ENCODE results near the gene KCNH1.

KCNH1 gene

DNA sequence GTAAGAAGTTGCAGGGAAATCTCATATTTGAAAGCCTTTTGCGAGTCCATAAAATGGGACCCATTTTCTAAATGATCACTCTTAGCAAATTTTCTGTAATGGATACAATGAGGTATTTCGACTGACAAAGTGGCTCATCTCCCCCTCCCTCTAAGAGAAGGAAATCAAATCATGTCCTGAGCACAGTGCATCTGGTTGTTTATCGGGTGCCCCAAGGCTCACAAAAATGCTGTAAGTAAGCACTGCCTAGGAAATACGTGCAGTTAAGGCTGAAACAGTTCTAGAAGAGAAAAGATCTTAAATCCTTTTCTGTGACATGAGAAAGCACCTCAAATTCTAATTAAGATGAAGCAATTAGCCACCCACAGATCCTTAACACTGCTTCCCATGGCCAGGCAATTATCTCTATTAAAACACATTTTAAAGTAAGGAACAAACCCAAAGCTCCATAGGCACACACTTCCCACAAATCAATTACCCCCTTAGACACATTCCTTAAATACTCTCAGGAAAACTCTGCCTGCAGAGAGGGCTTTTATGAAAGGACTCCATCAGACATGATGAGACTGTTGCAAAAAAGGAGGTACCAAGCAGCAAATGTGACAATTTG lies 216.3 kb downstream of the KCNH1 start:
- no peak for DNase-seq

DNA sequence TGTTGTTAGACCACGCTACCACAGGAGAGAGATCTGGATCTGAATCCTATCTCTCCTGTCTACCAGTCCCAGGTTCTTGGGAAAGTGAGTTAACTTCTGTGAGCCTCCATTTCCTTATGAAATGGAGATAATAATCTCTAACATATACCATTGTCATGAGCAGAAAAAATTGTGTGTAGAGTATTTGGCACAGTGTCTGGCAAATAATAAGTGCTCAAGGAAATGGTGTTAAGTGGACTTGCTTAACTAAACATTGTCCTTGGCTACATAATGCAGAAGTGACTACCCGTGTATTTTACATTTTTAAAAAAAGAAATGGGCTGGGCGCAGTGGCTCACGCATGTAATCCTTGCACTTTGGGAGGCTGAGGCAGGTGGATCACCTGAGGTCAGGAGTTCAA lies 217.4 kb downstream of the KCNH1 start:
- no peak for DNase-seq

DNA sequence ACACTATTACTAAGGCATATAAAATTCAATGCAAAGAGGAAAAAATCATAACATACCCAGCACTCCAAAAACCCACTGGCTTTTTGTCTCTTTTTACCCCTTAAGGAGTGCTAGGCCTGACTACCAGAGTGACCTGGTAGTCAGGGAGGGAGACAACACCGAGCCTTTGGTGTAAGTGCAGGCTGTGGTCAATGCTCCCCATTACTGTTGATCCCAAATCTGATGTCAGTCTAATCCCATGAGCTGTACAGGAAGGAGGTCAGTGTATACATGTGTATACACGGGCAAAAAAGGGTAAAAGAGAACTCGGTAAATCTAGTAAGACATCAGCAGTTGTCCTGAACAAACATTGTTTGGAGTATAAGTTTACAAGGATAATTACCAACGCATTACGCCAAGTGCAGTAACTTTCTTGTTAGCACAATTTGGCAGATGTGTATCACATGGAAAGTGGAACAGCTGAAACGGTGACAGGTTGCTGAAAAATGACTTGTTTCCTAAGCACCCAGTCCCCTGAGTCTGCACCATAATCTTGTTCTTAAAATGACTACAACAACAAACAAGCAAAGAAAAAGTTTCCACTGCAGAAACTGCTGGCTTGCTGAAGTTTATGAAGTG lies 217.9 kb downstream of the KCNH1 start:
- no peak for DNase-seq

DNA sequence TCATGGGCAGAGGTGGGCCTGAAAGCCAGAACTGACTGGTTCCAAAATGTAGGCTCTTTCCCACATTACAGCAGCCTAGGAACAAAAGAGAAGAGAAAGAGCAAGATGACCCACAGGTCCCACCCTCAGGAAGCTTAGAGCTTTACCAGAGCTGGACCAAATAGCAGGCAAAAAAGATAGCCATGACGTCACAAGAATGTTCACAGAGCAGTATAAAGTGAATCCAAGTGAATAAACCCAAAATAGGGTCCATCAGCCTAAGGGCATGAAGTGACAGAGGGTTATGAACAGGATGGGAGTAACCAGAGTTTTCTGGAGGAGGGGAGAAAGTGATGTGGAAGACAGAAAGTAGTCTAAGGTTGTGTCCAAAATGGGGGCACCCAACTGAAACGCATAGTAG lies 221.2 kb downstream of the KCNH1 start:
- DNase-seq: no peak

DNA sequence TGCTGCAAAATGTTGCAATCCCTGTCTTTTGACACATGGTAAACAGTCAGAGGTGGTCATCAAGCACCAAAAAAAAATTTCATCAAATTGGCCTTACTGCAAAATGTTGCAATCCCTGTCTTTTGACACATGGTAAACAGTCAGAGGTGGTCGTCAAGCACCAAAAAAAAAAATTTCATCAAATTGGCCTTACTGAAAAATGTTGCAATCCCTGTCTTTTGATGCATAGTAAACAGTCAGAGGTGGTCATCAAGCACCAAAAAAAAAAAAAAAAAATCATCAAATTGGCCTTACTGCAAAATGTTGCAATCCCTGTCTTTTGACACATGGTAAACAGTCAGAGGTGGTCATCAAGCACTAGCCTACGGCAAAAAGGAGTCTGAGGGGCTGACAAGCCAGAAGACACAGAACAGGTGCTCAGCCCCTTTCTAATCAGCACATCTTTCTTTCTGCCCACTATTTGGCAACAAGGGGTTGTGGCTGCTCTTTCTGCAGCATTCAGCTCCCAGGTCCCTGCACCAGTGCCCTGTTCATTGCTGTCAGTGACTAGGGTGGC lies 223.8 kb downstream of the KCNH1 start:
- DNase-seq: no peak

DNA sequence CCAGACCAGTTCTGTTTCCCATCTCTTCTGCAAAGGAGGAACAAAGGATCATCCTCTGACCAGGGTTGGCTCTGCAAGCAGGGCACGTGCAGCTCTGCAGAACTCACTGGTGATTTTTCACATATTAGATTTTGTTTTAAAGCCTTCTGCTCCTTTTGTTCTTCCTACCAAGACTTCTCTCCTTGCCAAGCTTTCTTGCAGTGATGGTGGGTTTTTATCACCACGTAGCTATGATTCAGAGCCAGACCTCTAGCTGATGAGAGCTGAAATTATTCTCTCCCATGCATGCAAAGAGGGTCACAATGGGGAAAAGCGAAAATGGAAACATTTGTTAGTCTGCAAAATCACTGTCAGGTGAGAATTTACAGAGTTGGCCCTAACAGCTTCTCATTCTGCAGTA lies 225.2 kb downstream of the KCNH1 start:
- no peak for DNase-seq

DNA sequence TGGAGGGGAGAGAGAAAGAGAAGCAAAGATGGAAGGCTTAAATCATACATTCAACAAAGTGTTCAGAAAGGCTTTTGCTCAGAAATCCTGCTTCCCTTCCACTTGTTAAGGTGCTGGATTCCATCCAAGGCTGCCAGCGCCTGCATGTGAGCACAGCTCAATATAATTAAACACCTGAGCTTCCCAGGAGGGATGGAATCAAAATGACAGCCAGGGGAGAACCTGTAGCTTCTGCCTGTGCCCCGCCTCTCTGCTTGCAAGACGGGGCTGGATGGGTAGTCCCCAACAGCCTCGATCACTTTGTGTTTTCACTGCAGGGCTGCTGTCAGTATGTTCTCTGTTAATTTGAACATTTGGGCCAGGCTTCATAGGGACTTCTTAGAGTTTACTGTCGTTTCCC lies 225.7 kb downstream of the KCNH1 start:
- no peak for DNase-seq

DNA sequence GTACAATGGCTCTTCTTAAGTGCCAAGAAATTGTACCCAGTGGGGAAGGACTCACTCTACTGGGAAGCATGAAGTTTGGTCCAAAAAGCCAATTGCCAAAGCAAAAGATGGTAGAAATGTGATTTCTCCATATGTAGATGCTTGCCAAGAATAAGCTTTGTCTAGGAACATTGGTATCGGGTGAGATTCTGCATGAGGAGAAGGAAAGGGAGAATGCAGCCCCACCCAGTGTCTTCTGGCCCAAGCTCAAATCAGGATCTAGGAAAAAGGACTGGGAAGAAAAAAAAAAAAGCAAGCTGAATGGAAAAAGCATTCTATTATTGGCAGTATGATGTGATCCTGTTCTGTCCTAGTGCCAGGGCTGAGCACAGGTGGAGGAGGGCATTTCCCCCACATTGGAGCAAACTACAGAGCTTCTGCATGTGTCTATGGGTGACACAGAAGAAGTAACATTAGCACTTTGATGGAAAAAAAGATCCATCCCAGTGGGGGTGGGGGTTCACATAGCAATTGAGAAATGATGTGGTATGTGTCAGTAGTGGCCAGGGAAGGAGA lies 226.6 kb downstream of the KCNH1 start:
- no peak for DNase-seq

DNA sequence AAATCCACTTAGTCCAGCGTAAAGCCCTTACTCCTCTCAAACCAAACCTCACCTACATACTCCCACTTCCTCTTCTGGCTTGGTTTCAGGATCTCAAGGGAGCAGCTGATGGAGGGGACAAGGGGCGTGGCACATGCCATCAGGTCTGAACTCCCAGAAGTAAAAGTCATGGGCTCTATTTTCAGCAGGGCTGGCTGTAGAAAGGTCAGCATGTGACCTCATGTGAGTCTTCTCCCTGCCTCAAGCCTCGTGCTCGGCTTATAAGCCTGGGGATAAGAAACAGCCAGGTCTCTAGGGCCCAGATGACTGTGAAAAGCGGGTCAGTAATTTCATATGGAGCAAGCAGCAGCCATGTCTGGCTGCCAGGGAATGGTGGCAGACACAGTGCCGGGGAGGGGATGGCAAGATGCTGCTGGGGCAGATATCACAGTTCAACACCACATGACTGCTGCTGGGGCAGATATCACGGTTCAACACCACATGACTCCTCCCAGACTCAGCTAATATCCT lies 227.9 kb downstream of the KCNH1 start:
- no peak for DNase-seq

DNA sequence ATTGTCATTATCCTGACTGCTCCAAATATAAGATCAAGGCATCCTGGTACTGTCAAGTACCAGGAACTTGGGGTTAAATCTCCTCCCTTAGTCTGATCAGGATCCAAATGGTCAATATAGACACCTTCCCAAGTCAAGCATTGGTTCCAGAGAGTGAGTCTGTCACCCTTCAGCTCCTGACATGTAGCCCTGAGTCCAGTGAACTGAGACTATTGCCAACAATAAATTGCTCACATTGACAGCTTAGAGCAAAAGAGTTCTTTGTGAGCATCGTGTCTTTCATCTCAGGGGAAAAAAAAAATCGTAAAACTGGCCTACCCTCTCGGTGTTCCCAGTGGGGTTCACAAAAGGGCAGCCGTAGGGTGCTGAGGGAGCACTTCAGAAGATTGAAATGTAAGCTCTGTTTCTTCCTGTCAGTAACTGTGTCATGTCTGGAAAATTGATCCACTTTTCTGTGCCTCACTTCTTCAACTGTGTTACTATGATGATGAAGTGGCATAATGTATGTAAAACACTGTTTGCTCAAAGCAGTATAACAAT lies 228.5 kb downstream of the KCNH1 start:
- DNase-seq: no peak

DNA sequence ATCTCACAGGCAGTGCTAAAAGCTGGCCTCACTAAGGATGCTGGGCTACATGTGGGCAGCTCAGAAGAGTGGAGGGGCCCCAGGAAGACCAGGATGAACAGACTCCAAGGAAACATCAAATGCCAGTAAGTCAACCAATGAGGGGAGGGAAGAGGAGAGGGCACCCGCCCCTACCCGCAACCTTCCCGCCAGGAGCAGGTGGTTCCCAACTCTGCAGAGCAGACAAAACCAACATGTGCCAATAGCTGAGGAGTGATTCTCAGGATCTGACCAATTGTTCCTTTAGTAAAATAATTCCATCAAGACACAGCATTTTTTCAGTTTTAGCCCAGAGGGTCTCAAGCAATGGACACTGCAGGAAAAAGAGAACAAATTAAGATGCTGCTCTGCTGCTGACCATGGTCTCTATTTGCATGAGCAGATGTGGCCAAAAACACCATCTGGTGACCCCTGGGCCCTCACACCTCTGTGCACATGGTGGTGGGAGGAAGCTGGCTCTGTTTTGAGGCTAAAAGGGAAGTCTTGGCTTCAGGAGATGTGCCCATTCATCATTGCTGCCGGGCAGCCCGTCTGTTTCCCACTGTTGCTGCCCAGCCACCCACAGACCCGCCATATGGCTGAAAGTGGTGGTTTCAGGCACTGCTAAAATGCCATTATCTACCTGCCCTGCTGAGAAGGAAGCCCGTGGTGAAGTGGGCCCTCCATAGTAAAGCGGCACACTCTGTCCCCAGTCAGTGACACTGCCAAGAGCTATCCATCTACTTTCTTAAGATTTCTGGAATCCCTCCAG lies 231.8 kb downstream of the KCNH1 start:
- DNase-seq: no peak

DNA sequence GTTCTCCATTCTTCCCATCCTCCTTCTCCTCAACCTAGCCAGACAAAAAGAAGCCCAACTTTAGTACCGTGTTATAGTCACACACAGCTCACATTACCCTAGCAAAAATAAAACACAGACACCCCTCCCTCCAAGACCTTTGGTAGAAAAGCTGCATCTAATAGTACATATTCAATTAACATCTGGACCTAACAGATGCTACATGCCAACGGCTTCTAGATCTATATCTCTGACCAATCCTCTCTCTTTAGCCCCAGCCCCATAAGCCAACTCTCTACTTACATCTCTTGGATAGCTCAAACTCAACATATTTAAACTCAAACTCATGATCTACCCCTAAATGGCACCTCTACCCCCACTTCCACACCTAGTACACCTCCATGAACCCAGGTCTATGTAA lies 233.1 kb downstream of the KCNH1 start:
- DNase-seq: no peak

DNA sequence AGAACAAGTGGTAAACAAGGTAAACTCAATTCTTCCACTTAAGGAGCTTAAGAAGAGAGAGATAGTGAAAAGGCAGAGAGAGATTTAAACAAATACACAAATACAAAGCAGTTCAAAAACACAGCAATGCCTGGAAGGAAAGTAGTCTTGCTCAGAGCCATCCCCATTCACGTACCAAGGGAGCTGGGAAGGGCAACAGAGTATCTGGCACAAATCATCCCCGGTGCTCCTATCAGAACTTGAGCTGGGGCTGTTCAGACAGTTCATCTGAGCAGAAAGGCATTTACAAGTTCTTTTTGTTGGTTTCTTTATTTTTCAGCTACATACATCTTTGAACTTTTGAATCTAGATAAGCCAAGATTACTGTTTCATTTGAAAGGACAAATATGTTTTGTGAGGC lies 233.9 kb downstream of the KCNH1 start:
- no peak for DNase-seq

DNA sequence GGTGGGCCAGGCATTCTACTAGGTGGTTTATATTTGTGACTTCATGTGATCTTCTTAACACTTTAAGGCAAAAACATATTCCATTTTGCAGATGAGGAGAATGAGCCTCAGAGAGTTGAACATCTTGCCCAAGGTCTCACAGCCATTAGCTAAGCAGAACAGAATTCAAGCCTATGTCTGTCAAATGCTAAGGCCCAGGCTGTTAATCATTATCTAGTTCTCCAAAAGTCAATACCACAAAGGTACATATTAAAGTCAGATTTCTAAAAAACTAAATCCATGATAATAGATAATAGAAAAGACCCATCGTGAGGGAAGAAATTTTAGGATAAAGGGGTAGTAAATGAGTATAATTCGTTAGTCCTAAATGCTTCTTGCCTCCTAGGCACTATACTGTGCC lies 234.3 kb downstream of the KCNH1 start:
- DNase-seq: no peak

DNA sequence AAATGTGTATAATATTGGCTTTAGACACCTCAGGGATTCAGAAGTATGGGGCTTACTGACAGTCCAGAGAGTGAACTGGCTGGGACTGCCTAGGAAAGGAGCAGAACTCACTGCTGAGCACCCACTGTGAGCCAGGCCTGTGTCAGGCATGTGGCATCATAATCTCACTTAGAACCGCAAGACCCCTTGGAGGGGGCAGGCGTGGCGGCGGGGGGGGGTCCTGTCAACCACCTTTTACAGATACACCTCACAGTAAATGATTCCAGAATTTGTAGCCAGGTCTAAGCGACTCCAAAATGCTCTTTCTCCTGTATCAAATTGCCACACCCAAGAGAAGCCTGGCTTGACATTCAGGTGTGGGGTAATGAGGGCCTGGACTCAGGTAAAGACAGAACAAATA lies 235.5 kb downstream of the KCNH1 start:
- no peak for DNase-seq

DNA sequence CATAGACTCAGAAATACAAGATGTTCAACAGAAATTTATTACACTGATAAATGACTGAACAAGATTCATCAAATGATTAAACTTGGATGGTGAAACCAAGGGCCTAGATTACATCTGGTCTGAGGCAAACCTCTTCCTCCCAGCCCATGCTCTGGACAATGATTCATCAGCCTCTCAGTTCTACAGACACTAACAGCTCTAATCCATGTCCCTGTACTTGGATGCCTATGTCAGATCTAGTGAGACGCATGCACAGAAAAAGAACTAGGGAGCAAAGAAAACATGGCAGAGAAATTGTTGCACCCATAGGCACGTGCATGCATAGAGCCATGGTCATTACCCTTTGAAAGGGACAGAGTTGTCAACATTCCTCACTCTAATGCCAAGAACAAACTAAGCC lies 250.1 kb downstream of the KCNH1 start:
- no peak for DNase-seq

DNA sequence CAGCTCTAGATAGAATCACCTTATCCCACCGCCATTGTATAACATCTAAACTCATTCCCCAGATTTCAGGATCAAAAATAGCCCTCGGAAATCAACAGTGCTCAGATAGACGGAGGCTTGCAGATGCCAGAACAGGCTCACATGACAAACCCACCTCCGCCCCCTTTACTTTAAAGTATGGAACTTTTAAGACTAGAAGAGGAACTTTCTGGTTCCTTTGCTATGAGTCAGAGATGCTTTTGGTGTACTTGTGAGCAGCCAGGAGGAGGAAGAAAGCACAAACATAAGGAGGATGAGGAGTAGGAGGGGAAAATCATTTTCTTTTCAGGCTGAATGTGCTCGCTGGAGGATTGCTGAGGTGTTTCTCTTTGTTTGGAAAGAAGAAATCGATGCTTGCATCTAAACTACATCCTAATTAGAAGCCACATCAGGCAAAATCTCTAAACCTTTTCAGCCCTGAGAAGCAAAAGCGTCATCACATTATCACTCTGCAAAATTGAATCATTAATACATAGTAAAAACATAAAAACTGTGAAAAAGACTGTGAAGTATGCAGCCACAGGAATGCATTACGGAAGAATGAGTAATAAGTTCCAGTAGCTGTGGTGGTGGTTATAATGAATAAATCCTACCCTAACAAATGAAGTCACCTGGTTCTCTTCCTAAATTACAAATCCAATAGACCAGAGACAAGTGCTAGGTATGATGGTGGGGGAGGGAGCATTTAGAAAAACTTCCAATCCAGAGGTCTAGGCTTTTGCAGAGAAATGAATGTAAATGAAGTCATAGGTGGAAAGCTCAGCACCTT lies 251.3 kb downstream of the KCNH1 start:
- no peak for DNase-seq

DNA sequence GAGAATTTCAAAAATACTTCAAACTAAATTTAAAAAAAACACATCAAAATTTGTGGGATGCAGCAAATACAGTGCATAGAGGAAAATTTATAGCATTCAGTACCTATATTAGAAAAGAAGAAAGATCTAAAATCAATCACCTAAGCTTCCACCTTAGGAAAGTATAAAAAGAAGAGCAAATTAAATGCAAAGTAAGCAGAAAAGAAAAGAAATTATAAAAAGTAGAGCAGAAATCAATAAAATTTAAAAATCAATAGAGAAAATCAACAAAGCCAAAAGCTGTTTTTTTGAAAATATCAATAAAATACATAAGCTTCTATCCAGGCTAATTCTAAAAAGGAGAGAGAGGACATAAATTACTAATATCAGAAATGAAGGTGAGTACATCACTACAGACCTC lies 255.4 kb downstream of the KCNH1 start:
- DNase-seq: no peak

DNA sequence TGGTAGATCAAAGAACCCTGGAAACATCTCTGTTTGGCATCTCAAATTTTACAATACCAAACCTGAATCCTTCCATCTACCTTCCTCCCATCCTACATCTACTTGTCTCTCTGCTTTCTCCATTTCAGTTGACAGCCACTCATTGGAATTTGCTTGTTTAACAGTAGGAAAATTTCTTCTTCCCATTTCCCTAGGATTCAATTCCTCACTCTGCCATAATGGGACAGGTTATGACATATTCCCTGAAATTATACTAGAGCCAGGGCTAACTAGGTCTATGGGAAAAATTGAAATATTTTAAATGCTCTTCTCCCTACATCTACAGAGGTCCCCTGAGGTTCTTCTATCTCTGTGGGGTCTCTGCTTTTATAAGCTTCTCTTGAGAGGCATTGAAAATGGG lies 257.7 kb downstream of the KCNH1 start:
- no peak for DNase-seq

DNA sequence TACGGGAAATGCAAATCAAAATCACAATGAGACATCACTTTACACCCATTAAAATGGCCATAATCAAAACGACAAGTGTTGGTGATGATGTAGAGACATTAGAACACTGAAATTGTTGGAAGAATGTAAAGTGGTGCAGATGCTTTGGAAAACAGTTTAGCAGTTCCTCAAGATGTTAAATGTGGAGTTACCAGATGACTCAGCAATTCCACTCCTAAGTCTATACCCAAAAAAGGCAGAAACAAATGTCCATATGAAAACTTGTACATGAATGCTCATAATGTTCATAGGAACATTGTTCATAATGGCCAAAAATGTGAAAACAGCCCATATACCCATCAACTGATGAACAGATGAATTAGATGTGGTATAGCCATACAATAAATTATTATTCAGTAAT lies 267.4 kb downstream of the KCNH1 start:
- no peak for DNase-seq

DNA sequence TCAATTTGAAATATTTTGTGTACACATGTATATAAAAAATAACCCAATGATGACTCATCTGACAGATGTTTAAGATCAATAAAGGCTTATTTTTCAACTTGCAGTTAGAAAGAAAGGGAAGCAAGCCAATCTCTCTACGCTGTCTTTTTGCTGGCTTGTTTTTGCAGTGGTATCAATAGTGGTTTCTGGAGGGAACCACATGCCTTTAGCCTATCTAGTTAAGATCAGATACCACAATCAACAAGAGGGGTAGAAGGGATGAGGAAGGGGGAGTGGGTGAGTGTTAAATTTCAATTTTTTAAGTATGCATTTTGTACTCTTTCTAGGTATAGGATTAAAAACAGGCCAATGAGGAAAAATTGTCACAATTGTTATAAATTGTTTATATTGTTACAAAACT lies 276.2 kb downstream of the KCNH1 start:
- no peak for DNase-seq

DNA sequence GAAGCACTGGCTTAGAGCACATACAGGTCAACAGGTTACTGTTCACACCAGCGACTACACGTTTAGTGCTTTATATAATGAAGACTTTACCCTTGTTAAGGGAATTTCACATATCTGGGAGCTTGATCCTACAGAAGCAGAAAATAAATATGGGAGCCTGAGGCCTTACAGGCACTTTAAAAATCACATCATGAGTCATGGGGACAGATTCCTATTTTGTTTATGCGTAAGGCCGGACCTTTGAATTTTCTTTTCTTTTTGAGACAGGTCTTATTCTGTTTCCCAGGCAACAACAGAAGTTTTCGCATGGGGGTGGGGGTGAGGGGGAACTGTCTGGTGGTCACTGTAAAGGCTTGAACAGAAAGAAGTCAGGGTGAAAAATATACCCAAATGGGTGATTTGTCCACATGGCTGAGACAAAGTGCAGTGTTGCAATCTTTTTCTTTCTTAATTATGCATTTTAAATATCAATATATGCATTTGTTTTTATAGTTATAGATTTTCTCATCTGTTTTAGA lies 276.7 kb downstream of the KCNH1 start:
- no peak for DNase-seq
